ENCODE results near the gene FNDC3B. TPM values are rescaled to one million over a fixed set of nuclear protein-coding genes. Genes with fewer than 3 reads are reported as not detected.

FNDC3B gene
- total RNA-seq, 1 donor from 2014 or later, result 68.5 TPM

GRCh38 chr3:172068977-172069376 is 29.6 kb downstream of the FNDC3B start:
- Histone ChIP-seq H3K27me3 (no peaks in the 10 kb centered on the region), H3K9me3 (no peaks in the 10 kb centered on the region), H3K4me3 (no peak overlapping the region), H3K27ac (no peak overlapping the region), H3K4me1 (peaks cover 69% of the 10 kb centered on the region), H3K36me3 (no peaks in the 10 kb centered on the region)
- intact Hi-C loops (cut with DNase I), result no loop called here
- no peak for TF ChIP-seq POLR2A (IDR thresholded peaks at IDR 0.05)
- no peak for TF ChIP-seq CTCF (IDR thresholded peaks at IDR 0.05)
- no peak for TF ChIP-seq POLR2AphosphoS5 (IDR thresholded peaks at IDR 0.05; ENCODE audit: insufficient read depth in 1 of 2, low read depth in 1 of 2)
- no peak for DNase-seq (ENCODE audit: extremely low spot score in 2 of 2)

- peaks cover 74% of the 10 kb centered on the region for H3K4me1 ChIP-seq
- TF ChIP-seq CTCF (IDR thresholded peaks at IDR 0.05) (no peak), POLR2A (IDR thresholded peaks at IDR 0.05) (no peak), POLR2AphosphoS5 (IDR thresholded peaks at IDR 0.05; ENCODE audit: insufficient read depth in 1 of 2, low read depth in 1 of 2) (no peak)
- H3K27ac ChIP-seq, result no peak overlapping the region
- H3K36me3 ChIP-seq, result no peaks in the 10 kb centered on the region
- no peaks in the 10 kb centered on the region for H3K27me3 ChIP-seq
- H3K9me3 ChIP-seq, result no peaks in the 10 kb centered on the region
- no peak for DNase-seq (ENCODE audit: extremely low spot score in 2 of 2)
- intact Hi-C loops (cut with DNase I), result no loop called here
- H3K4me3 ChIP-seq, result no peak overlapping the region
Measured at GRCh38 chr3:172069478-172069877, 30.1 kb downstream of the FNDC3B start.

- Histone ChIP-seq H3K27me3 (no peaks in the 10 kb centered on the region), H3K36me3 (no peaks in the 10 kb centered on the region), H3K9me3 (no peaks in the 10 kb centered on the region), H3K4me3 (no peak overlapping the region), H3K4me1 (peaks cover 75% of the 10 kb centered on the region), H3K27ac (no peak overlapping the region)
- TF ChIP-seq CTCF (IDR thresholded peaks at IDR 0.05), result no peak
- TF ChIP-seq POLR2A (IDR thresholded peaks at IDR 0.05), result no peak
- TF ChIP-seq POLR2AphosphoS5 (IDR thresholded peaks at IDR 0.05; ENCODE audit: insufficient read depth in 1 of 2, low read depth in 1 of 2), result no peak
- no peak for DNase-seq (ENCODE audit: extremely low spot score in 2 of 2)
- intact Hi-C loops (cut with DNase I), result no loop called here
Measured at GRCh38 chr3:172070269-172070668, 30.9 kb downstream of the FNDC3B start.

GRCh38 chr3:172070802-172071201 is 31.4 kb downstream of the FNDC3B start:
- Histone ChIP-seq H3K36me3 (no peaks in the 10 kb centered on the region), H3K4me1 (peaks cover 70% of the 10 kb centered on the region), H3K27ac (no peak overlapping the region), H3K27me3 (no peaks in the 10 kb centered on the region), H3K4me3 (no peak overlapping the region), H3K9me3 (no peaks in the 10 kb centered on the region)
- DNase-seq (ENCODE audit: extremely low spot score in 2 of 2), result no peak
- no peak for TF ChIP-seq CTCF (IDR thresholded peaks at IDR 0.05)
- TF ChIP-seq POLR2AphosphoS5 (IDR thresholded peaks at IDR 0.05; ENCODE audit: insufficient read depth in 1 of 2, low read depth in 1 of 2), result no peak
- TF ChIP-seq POLR2A (IDR thresholded peaks at IDR 0.05), result no peak
- intact Hi-C loops (cut with DNase I), result no loop called here

GRCh38 chr3:172071780-172072330 is 32.5 kb downstream of the FNDC3B start:
- no peaks in the 10 kb centered on the region for H3K9me3 ChIP-seq
- no peak overlapping the region for H3K4me3 ChIP-seq
- DNase-seq (ENCODE audit: extremely low spot score in 2 of 2), result no peak
- TF ChIP-seq POLR2AphosphoS5 (IDR thresholded peaks at IDR 0.05; ENCODE audit: insufficient read depth in 1 of 2, low read depth in 1 of 2) (no peak), POLR2A (IDR thresholded peaks at IDR 0.05) (no peak), CTCF (IDR thresholded peaks at IDR 0.05) (no peak)
- no peaks in the 10 kb centered on the region for H3K27me3 ChIP-seq
- intact Hi-C loops (cut with DNase I), result no loop called here
- no peak overlapping the region for H3K27ac ChIP-seq
- H3K4me1 ChIP-seq, result peaks cover 60% of the 10 kb centered on the region
- no peaks in the 10 kb centered on the region for H3K36me3 ChIP-seq

All from vagina (tissue), 2 donors.